H9 (cell line): ENCODE results near the gene C5orf58. TPM values are rescaled to one million over a fixed set of nuclear protein-coding genes. Genes with fewer than 3 reads are reported as not detected.

Experiments
- DNase-seq: peaks from one replicate; pipeline ENCODE4 v3.0.0-alpha.2; 2017
- H2AFZ ChIP-seq: one replicate; pipeline ENCODE4 v1.6.1; 2013; ENCODE audit warnings: mild to moderate bottlenecking, low read length, control low read depth, moderate library complexity
- H2AK5ac ChIP-seq: 2 replicates; pipeline ENCODE4 v1.6.1; 2013; ENCODE audit warnings: low read length, control low read depth, mixed read lengths; ENCODE audit not compliant: insufficient read length
- H2BK120ac ChIP-seq: one replicate; pipeline ENCODE4 v1.6.1; 2013; ENCODE audit warnings: low read depth, mild to moderate bottlenecking, low read length, control low read depth, inconsistent platforms; ENCODE audit not compliant: poor library complexity, severe bottlenecking
- H2BK12ac ChIP-seq: 2 replicates; pipeline ENCODE4 v1.6.1; 2013; ENCODE audit warnings: low read length, control low read depth, mixed read lengths, low read depth; ENCODE audit not compliant: insufficient read length
- H2BK15ac ChIP-seq: 2 replicates; pipeline ENCODE4 v1.6.1; 2013; ENCODE audit warnings: low read depth, low read length, control low read depth
- H2BK20ac ChIP-seq: one replicate; pipeline ENCODE4 v1.6.1; 2013; ENCODE audit warnings: low read depth, mild to moderate bottlenecking, low read length, control low read depth, inconsistent platforms; ENCODE audit not compliant: poor library complexity, severe bottlenecking
- H2BK5ac ChIP-seq: 2 replicates; pipeline ENCODE4 v1.6.1; 2013; ENCODE audit warnings: low read length, control low read depth, mixed read lengths; ENCODE audit not compliant: insufficient read length
- H3K14ac ChIP-seq: 2 replicates; pipeline ENCODE4 v1.6.1; 2013; ENCODE audit warnings: low read length, control low read depth; ENCODE audit not compliant: insufficient read depth
- H3K18ac ChIP-seq: 2 replicates; pipeline ENCODE4 v1.6.1; 2013; ENCODE audit warnings: low read depth, mild to moderate bottlenecking, mixed read lengths, low read length, control low read depth; ENCODE audit not compliant: insufficient read length
- H3K23ac ChIP-seq: 2 replicates; pipeline ENCODE4 v1.6.1; 2013; ENCODE audit warnings: low read length, control low read depth, mixed read lengths, low read depth; ENCODE audit not compliant: insufficient read length
- H3K23me2 ChIP-seq: 2 replicates; pipeline ENCODE4 v1.6.1; 2013; ENCODE audit warnings: low read depth, mild to moderate bottlenecking, mixed read lengths, low read length, control low read depth; ENCODE audit not compliant: insufficient read length, poor library complexity, severe bottlenecking
- H3K27ac ChIP-seq: 2 replicates; pipeline ENCODE4 v1.5.1; 2013; ENCODE audit warnings: low read length, control low read depth, mixed read lengths, low read depth; ENCODE audit not compliant: insufficient read length
- H3K27me3 ChIP-seq: 2 replicates; pipeline ENCODE4 v1.6.1; 2013; ENCODE audit warnings: low read length, control low read depth, inconsistent platforms; ENCODE audit not compliant: insufficient read depth
- H3K4ac ChIP-seq: 2 replicates; pipeline ENCODE4 v1.6.1; 2013; ENCODE audit warnings: low read depth, mild to moderate bottlenecking, control low read depth, inconsistent platforms, low read length, moderate library complexity
- H3K4me1 ChIP-seq: 2 replicates; pipeline ENCODE4 v1.6.1; 2013; ENCODE audit warnings: low read length, control low read depth, inconsistent platforms; ENCODE audit not compliant: insufficient read depth
- H3K4me2 ChIP-seq: 2 replicates; pipeline ENCODE4 v1.6.1; 2013; ENCODE audit warnings: low read length, control low read depth, mixed read lengths; ENCODE audit not compliant: insufficient read length, insufficient read depth
- H3K56ac ChIP-seq: 2 replicates; pipeline ENCODE4 v1.6.1; 2013; ENCODE audit warnings: low read depth, mild to moderate bottlenecking, mixed read lengths, low read length, control low read depth; ENCODE audit not compliant: insufficient read length
- H3K79me1 ChIP-seq: 2 replicates; pipeline ENCODE4 v1.6.1; 2013; ENCODE audit warnings: low read depth, mild to moderate bottlenecking, moderate library complexity, low read length, control low read depth, inconsistent platforms; ENCODE audit not compliant: insufficient read depth, poor library complexity, severe bottlenecking
- H3K79me2 ChIP-seq: 2 replicates; pipeline ENCODE4 v1.6.1; 2013; ENCODE audit warnings: low read length, control low read depth, inconsistent platforms; ENCODE audit not compliant: insufficient read depth
- H3K9ac ChIP-seq: 2 replicates; pipeline ENCODE4 v1.6.1; 2013; ENCODE audit warnings: low read length, control low read depth, mixed read lengths; ENCODE audit not compliant: insufficient read length; ENCODE audit errors: extremely low read depth
- H3K9me3 ChIP-seq: one replicate; pipeline ENCODE4 v1.6.1; 2013; ENCODE audit warnings: low read depth, low read length, inconsistent platforms; ENCODE audit not compliant: control insufficient read depth
- H3T11ph ChIP-seq: one replicate; pipeline ENCODE4 v1.6.1; 2013; ENCODE audit warnings: mild to moderate bottlenecking, low read length, control low read depth, inconsistent platforms
- H4K20me1 ChIP-seq: one replicate; pipeline ENCODE4 v1.6.1; 2013; ENCODE audit not compliant: control insufficient read depth, insufficient read length, insufficient read depth
- H4K5ac ChIP-seq: 2 replicates; pipeline ENCODE4 v1.6.1; 2013; ENCODE audit warnings: low read depth, mild to moderate bottlenecking, mixed read lengths, low read length, control low read depth; ENCODE audit not compliant: insufficient read length
- H4K8ac ChIP-seq: replicated peaks from 2 replicates; pipeline ENCODE4 v1.6.1; 2013; ENCODE audit warnings: low read length, control low read depth, mixed read lengths, low read depth; ENCODE audit not compliant: insufficient read length
- H4K91ac ChIP-seq: 2 replicates; pipeline ENCODE4 v1.6.1; 2013; ENCODE audit warnings: low read depth, mild to moderate bottlenecking, moderate library complexity, mixed read lengths, low read length, control low read depth; ENCODE audit not compliant: insufficient read length
- H3K27ac Mint-ChIP-seq, 3 experiments: 2 replicates in 2 of 3; 3 replicates in 1 of 3; pipeline ENCODE4 v1.8.0; 2020 to 2021; ENCODE audit warnings: mixed read lengths in 3 of 3, mild to moderate bottlenecking in 1 of 3, moderate library complexity in 1 of 3
- H3K27me3 Mint-ChIP-seq: 2 replicates; pipeline ENCODE4 v1.8.0; 2021; ENCODE audit warnings: low read depth, mild to moderate bottlenecking, moderate library complexity, mixed read lengths
- H3K36me3 Mint-ChIP-seq, 3 experiments: 2 replicates in 2 of 3; 3 replicates in 1 of 3; pipeline ENCODE4 v1.8.0; 2020 to 2021; ENCODE audit warnings: low read depth in 3 of 3, mixed read lengths in 3 of 3; ENCODE audit not compliant: insufficient read depth in 1 of 3
- H3K4me1 Mint-ChIP-seq, 2 experiments: 2 replicates each; pipeline ENCODE4 v1.8.0; 2020; ENCODE audit warnings: mixed read lengths in 2 of 2
- H3K4me3 Mint-ChIP-seq, 2 experiments: 2 replicates in 1 of 2; 3 replicates in 1 of 2; pipeline ENCODE4 v1.8.0; 2020 to 2021; ENCODE audit warnings: mild to moderate bottlenecking in 2 of 2, mixed read lengths in 2 of 2, moderate library complexity in 1 of 2
- H3K9me3 Mint-ChIP-seq, 2 experiments: 2 replicates in 1 of 2; 3 replicates in 1 of 2; pipeline ENCODE4 v1.8.0; 2020; ENCODE audit warnings: mild to moderate bottlenecking in 2 of 2, mixed read lengths in 2 of 2, moderate library complexity in 1 of 2
- WGBS: extraction: QIAGEN DNeasy Blood & Tissue Kit; methylation state at CpG from one replicate; pipeline ENCODE4 v1.1.7; 2013; ENCODE audit warnings: missing lambda C conversion rate, low lambda C conversion rate, mixed read lengths; ENCODE audit not compliant: insufficient read length; ENCODE audit errors: extremely low coverage; 5-methylcytosine and 5-hydroxymethylcytosine counted together
- total RNA-seq: library from RNA; stranded (reverse); gene quantifications from 2 replicates; pipeline ENCODE4 v1.2.1, GENCODE V29; 2021
- TF ChIP-seq, protein P1 (sequence below): fragments of 200-600 bp; sonication (generic); conservative IDR thresholded peaks from 3 replicates; pipeline ENCODE4 v1.8.0; 2021; ENCODE audit warnings: antibody characterized with exemption, mild to moderate bottlenecking

Gene C5orf58
- total RNA-seq, 1 experiment from 2014 or later, result 0.90 TPM

DNA sequence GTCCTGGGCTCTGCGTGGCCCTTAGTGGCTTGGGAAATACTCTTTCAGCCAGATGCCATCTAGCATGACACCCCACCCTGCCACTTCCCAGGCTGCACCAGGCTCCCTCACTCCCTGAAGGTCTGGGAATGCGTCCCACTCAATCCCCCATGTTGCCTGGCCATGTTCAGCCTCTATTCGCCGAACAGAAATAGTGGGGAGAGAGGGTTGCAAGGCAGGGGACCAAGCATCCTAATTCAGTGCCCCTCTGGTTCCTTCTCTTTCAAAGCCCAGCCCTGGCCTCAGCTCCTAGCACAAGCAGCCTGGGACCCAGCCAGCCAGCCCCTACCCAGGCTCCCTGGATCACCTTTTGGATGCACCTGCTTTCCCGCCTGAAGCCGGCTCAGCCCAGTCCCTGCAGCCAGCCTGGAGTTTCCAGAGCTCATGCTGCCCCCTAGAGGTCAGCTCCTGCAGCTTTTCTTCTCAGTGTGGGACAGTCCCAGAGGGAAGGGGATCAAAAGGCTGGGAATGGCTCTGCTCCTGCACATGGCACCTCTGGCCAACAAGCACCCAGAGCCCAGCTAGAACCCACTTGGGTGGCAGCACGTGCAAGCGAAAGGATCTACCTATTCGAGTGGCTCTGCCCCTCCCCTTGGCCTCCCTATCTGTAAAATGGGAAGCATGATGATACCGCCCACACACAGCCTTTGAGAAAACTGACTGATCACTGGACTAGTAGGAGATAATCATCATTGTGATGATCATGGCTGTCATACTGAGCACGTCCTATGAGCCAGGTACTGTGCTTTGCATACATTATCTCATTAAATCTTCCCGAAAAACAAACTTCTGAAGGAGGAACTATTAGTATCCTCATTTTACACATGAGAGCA lies 48.7 kb upstream of the C5orf58 start:
- no peak overlapping the region for H3K4me3 Mint-ChIP-seq
- no peak overlapping the region for H3K4ac ChIP-seq

More for the DNA sequence above, 48.7 kb upstream of the C5orf58 start:
- Mint-ChIP-seq H3K27ac (no peak overlapping the region), H3K27me3 (peaks cover 4% of the 10 kb centered on the region), H3K36me3 (no peaks in the 10 kb centered on the region), H3K4me1 (peaks cover 3 to 7% of the 10 kb centered on the region in 2 experiments), H3K9me3 (no peaks in the 10 kb centered on the region)
- TF ChIP-seq, protein P1, sequence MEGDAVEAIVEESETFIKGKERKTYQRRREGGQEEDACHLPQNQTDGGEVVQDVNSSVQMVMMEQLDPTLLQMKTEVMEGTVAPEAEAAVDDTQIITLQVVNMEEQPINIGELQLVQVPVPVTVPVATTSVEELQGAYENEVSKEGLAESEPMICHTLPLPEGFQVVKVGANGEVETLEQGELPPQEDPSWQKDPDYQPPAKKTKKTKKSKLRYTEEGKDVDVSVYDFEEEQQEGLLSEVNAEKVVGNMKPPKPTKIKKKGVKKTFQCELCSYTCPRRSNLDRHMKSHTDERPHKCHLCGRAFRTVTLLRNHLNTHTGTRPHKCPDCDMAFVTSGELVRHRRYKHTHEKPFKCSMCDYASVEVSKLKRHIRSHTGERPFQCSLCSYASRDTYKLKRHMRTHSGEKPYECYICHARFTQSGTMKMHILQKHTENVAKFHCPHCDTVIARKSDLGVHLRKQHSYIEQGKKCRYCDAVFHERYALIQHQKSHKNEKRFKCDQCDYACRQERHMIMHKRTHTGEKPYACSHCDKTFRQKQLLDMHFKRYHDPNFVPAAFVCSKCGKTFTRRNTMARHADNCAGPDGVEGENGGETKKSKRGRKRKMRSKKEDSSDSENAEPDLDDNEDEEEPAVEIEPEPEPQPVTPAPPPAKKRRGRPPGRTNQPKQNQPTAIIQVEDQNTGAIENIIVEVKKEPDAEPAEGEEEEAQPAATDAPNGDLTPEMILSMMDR, result peak; percentile 90
- H2AK5ac ChIP-seq, result no peak overlapping the region
- no peaks in the 10 kb centered on the region for H3K23me2 ChIP-seq
- H3K27ac ChIP-seq, result no peak overlapping the region
- H4K20me1 ChIP-seq, result no peaks in the 10 kb centered on the region
- H3K56ac ChIP-seq, result no peak overlapping the region
- H3K79me1 ChIP-seq, result no peaks in the 10 kb centered on the region
- no peak overlapping the region for H3K23ac ChIP-seq
- no peak overlapping the region for H2BK5ac ChIP-seq
- H3K14ac ChIP-seq, result no peak overlapping the region
- no peak overlapping the region for H4K5ac ChIP-seq
- no peak overlapping the region for H2BK20ac ChIP-seq
- no peak overlapping the region for H3K4me2 ChIP-seq
- H2BK120ac ChIP-seq, result no peak overlapping the region
- no peaks in the 10 kb centered on the region for H3K9me3 ChIP-seq
- H3K18ac ChIP-seq, result no peak overlapping the region
- H3K9ac ChIP-seq, result no peak overlapping the region
- H4K8ac ChIP-seq, result no peak overlapping the region
- H3T11ph ChIP-seq, result no peak overlapping the region
- H3K27me3 ChIP-seq, result no peaks in the 10 kb centered on the region
- peak; percentile 88 for DNase-seq
- H4K91ac ChIP-seq, result no peak overlapping the region
- H3K4me1 ChIP-seq, result no peaks in the 10 kb centered on the region
- no peaks in the 10 kb centered on the region for H3K79me2 ChIP-seq
- no peak overlapping the region for H2BK12ac ChIP-seq
- no peak overlapping the region for H2AFZ ChIP-seq
- no peak overlapping the region for H2BK15ac ChIP-seq
- no CpG with 5 or more reads among the region's 12 CpGs for WGBS
